Embryonic facial prominence (tissue), 1 donor: ENCODE measurements around the gene NUAK2.

Experiments used
- DNase-seq: peaks from one replicate; pipeline ENCODE4 v3.0.0-alpha.2; 2016; ENCODE audit errors: extremely low spot score

Gene NUAK2

DNA sequence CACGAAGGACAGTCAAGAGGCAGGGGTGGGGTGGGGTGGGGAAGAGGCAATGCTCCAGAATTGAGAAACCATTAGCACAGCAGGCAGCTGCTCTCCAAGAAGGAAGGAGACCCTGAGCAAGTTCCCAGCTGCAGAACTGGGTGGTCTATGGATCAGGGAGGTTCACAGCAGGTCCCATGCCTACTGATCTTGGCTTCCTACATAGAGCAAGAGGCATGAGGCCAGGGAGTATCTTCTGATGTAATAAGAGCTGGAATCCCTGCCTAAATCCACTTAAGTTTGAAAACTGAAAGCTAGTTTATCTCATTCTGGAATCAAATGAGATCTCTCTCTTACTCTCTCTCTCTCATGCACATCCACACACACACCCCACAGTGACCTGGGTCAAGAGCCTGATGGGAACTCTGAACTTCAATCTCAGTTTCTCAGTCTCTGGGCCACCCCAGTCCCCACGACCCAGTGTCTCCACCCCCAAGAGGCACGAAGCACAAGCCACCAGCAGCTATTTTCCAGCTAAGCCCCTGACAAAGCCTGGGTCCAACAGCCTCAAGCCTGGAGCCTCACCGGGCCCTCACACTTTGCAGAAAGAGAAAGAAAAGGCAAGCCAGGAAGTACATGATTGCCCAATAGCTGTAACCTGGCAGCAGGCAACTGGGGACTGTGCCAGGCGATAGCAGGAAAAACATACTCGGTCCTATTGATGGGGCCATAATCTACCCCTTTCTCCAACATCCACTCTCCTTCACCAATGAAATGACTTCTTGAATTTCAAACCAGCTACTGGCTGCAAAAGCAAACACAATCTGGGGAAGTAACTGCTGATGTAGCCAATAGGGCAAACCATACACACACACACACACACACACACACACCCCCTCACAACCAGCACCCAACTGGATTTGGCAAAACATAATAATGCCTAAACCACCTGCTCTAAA lies 2.2 kb downstream of the NUAK2 start:
- no peak for DNase-seq

DNA sequence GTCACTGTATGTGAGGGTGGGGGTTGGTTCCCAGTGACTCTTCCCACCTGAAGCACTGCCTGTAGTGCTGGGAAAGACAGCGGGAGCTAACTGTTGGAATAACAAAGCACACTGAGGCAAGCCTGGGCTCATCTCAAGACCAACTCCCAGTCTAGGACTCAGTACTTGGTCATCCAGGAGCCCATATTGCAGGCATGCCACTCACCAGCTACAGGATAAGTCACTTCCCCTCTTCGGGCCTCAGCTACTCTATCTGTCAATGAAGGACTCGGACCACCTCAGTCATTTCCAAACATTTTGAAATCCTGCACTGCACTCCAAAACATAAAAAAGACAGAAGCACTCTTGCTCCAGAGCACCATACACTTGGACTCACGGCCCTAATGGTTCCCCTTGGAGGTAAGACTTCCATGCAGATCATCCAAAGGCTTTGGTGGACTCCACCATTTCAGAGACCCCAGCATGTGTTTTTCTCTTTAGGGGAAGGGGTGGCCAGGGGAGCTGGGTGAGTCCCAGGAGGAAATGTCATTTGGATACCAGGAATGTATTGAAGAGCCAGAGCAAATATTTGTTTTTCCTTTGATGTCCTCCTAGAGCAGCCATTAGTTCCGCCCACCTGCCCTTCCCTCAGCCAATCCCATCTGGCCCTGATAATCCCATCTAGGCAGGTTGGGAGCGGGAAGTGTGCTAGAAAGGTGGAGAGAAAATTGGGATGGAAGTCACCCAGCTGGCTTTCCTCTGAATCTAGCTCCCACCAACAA lies 3.1 kb downstream of the NUAK2 start:
- DNase-seq: no peak

DNA sequence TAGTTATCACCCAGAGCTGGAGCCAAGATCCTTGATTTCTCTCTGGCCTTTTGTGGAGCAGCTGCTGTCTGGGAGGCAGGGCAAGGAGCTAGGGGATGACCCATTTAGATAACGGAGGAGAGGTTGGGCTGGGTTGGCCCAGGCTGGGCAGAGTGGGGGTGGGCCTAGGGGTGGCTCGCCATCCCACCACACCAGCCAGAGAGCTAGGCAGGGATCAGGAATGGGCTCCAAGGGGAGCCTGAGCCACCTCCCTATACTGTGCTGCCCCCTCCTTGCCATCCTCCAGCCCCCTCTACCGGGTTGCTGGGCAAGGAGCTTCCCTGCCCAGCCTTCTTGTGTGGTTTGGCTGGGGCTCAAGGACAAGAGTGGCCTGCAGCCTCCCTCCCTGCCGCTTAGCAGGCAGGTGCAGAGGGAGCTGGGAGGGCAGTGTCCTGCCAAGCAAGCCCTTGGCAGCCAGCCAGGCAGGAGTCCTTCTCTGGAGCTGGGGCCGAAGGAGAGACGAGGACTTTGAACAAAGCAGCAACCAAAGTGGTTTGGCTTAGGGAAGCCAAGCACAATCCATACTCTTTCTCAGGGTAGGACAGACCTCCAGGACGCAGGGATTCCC lies 4.1 kb downstream of the NUAK2 start:
- no peak for DNase-seq

- no peak for DNase-seq
Observed at GRCh38 chr1:205316161-205316566, 5.4 kb downstream of the NUAK2 start.

- DNase-seq: no peak
Observed at GRCh38 chr1:205315008-205315618, 6.4 kb downstream of the NUAK2 start.

- DNase-seq: no peak
Observed at GRCh38 chr1:205313563-205314308, 7.8 kb downstream of the NUAK2 start.

GRCh38 chr1:205312866-205313562 lies 8.5 kb downstream of the NUAK2 start:
- no peak for DNase-seq

DNA sequence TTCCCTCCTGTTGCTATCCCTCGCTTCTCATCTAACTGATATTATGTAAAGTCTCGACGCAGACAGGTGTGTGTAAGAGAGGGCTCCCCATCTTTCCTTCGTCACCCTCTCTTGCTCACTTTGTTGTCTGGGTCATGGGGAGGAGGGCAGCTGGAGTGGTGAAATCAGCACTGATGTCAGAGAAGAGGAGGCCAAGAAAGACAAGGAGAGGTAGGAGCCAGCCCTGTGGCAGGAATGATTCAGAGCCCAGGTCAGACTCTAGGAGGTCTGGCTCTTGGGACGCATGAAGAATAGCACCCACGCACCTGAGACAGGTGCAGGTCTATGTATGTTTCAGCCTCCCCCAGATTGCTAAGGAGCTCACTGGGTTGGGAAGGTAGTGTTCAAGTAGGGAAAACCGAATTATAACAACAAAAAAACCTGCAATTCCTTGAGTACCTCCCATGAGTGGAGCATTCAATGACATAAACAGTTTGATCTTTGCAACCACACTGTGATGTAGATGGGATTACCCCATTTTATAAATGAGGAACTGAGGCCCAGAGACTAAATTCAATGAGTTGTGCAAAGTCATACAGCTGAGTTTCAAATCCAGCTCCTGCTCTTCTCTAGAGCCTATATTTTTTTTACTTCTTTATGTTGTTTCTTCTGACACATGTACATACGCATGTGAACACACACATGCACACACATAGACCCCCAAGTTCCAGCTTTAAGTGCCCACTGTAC lies 10.4 kb downstream of the NUAK2 start:
- no peak for DNase-seq

- DNase-seq: no peak
Observed at GRCh38 chr1:205309741-205310140, 11.8 kb downstream of the NUAK2 start.

- no peak for DNase-seq
Observed at GRCh38 chr1:205306929-205307566, 14.5 kb downstream of the NUAK2 start.

DNA sequence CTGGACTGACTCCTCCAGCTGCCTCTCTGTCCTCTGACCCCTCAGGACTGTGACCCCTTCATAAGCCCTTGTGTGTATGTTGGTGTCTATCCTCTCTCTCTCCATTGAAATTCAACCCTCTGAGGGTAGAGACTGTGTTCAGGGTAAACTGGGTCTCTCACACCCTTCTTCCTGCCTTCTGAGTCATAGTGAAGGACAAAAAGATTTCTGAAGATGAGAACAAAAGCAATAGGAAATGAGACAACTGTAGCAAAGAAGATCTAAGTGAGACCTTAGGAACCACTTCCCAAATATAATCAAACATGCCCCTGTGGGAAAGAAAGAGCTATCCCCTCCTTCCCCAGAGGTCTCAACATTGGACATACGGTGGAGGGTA lies 16.9 kb downstream of the NUAK2 start:
- DNase-seq: no peak

GRCh38 chr1:205304046-205304694 lies 17.4 kb downstream of the NUAK2 start:
- DNase-seq: no peak

- DNase-seq: no peak
Observed at GRCh38 chr1:205303247-205303888, 18.2 kb downstream of the NUAK2 start.

DNA sequence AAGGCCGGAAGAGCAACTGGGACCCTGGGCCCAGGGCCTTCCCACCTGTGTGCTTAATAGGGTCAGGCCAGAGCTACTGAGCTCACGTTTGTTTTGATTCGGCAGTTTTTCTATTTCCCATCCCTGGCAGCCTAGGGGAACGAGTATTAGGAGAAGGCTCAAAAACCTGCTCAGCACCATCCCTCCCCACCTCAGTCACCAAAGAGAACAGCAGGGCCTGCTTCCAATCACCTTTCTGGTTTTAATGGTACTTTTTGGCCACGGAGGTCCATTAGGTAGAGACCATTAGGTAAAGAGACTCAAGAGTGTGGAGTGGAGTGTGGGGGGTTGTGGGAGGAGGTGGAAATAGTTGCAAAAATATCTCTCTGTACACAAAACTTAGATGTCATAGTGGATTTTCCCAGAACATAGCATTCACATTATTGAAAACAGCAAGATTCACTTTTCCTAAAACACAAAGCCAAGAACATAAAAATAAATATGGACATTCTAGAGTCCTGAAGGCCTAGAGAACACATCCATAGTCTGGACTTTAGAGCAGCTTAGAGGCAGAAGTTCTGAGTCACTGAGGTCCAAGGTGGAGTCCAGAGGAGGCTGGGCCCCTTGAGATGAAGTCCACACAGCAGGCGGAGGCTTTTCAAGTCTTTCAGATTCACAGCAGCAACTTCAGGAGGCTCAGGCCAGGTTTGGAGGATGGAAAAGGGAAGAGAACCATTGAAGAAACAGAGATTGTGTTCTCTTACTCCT lies 19.5 kb downstream of the NUAK2 start:
- no peak for DNase-seq

DNA sequence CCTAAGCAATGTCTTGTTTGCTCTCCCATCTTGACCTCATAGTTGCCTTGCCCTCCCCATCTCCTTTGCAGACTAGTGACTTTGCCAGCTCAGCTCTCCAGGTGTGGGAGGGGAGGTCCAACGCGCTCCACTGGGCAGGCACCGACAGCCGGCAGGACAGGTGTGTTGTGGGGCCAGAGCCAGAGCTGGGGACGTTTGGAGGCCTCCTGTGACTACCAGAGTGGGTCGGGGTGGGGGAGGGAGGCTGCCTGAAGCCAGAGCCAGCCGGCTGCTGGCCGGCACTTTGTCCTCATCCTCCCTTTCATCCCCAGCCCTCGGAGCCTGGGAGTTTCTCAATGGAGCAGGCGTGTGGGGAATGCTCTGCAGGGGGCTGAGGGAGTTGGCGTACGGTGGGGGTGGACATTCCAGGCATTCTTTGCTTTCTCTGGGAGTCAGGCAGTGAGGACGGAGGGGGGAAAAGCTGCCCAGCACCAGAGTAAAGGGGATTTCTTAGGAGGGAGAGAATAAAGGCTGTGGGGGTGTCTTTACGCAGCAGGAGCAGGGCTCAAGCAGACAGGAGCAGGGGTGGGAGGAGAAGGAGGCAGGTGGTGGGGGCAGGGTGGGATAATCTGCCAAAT lies 20.2 kb downstream of the NUAK2 start:
- DNase-seq: peak; percentile 51

DNA sequence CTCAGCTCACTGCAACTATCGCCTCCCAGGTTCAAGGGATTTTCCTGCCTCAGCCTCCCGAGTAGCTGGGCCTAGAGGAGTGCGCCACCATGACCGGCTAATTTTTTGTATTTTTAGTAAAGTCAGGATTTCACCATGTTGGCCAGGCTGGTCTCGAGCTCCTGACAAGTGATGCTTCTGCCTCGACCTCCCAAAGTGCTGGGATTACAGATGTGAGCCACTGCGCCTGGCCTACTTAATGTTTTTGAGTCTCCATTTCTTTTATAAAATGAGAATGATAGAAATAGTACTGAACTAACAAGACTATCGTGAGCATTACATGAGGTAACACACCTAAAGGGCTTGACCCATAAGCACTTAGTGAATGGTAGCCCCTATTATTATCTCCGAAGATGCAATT lies 21.4 kb downstream of the NUAK2 start:
- no peak for DNase-seq
